Ishikawa (cell line): ENCODE data around the gene SLC37A1.

Experiments used
- CEBPB ChIP-seq: IDR thresholded peaks from 2 replicates; pipeline ENCODE4 v1.6.1; 2012
- CREB1 ChIP-seq: IDR thresholded peaks from 2 replicates; pipeline ENCODE4 v1.6.1; 2012; ENCODE audit warnings: low read depth
- EGR1 ChIP-seq: IDR thresholded peaks from 2 replicates; pipeline ENCODE4 v1.6.1; 2012
- EP300 ChIP-seq: IDR thresholded peaks from 2 replicates; pipeline ENCODE4 v1.6.1; 2012; ENCODE audit warnings: borderline replicate concordance
- FOXM1 ChIP-seq: IDR thresholded peaks from 2 replicates; pipeline ENCODE4 v1.6.1; 2012; ENCODE audit warnings: low read depth, borderline replicate concordance
- MAX ChIP-seq: IDR thresholded peaks from 2 replicates; pipeline ENCODE4 v1.6.1; 2012
- NFIC ChIP-seq: IDR thresholded peaks from 2 replicates; pipeline ENCODE4 v1.6.1; 2012
- RAD21 ChIP-seq: IDR thresholded peaks from 2 replicates; pipeline ENCODE4 v1.6.1; 2012; ENCODE audit warnings: low read depth
- REST ChIP-seq: IDR thresholded peaks from 2 replicates; pipeline ENCODE4 v1.6.1; 2012; ENCODE audit warnings: low read depth, mild to moderate bottlenecking
- TAF1 ChIP-seq: IDR thresholded peaks from 2 replicates; pipeline ENCODE4 v1.6.1; 2012; ENCODE audit warnings: low read depth, mild to moderate bottlenecking
- TCF12 ChIP-seq: IDR thresholded peaks from 2 replicates; pipeline ENCODE4 v1.6.1; 2012; ENCODE audit warnings: low read depth
- TEAD4 ChIP-seq: IDR thresholded peaks from 2 replicates; pipeline ENCODE4 v1.6.1; 2012
- YY1 ChIP-seq: IDR thresholded peaks from 2 replicates; pipeline ENCODE4 v1.6.1; 2012; ENCODE audit warnings: low read depth
- ZBTB7A ChIP-seq: IDR thresholded peaks from 2 replicates; pipeline ENCODE4 v1.6.1; 2012; ENCODE audit warnings: low read depth
- TF ChIP-seq, protein P1 (sequence below): IDR thresholded peaks from 2 replicates; pipeline ENCODE4 v1.6.1; 2012

Gene SLC37A1

GRCh38 chr21:42481169-42481568 is 32.5 kb upstream of the SLC37A1 start:
- no peak for TF ChIP-seq CREB1

DNA sequence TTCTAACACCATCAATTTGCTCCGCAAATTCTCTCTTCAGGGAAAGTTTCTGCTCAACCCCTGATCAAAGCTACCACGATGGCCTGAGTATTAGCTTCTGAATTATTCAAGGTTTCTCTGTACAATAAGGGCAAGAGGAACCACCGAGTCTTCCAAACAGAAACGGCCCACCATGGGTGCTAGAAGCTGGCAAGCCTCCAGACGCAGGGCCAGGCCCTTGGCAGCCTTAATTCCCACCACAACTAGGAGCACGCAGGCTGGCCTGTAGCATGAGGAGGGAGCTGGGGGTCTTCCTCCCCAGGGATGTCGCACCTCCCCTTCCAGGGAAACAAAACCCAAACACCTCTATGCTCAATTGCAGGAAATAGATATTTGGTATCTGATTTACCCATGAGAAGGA is 28.7 kb upstream of the SLC37A1 start:
- TF ChIP-seq EGR1: no peak
- no peak for TF ChIP-seq ZBTB7A
- TF ChIP-seq, protein P1, sequence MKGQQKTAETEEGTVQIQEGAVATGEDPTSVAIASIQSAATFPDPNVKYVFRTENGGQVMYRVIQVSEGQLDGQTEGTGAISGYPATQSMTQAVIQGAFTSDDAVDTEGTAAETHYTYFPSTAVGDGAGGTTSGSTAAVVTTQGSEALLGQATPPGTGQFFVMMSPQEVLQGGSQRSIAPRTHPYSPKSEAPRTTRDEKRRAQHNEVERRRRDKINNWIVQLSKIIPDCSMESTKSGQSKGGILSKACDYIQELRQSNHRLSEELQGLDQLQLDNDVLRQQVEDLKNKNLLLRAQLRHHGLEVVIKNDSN: no peak
- TF ChIP-seq YY1: no peak
- TF ChIP-seq TCF12: no peak
- TF ChIP-seq TEAD4: no peak

GRCh38 chr21:42486072-42486471 is 27.6 kb upstream of the SLC37A1 start:
- TF ChIP-seq YY1 (no peak), RAD21 (no peak), CEBPB (no peak), TAF1 (no peak), ZBTB7A (no peak), TEAD4 (no peak), EP300 (no peak), EGR1 (no peak), FOXM1 (no peak), TCF12 (no peak), CREB1 (no peak), NFIC (no peak), MAX (no peak), REST (no peak)
- TF ChIP-seq, protein P1: no peak

DNA sequence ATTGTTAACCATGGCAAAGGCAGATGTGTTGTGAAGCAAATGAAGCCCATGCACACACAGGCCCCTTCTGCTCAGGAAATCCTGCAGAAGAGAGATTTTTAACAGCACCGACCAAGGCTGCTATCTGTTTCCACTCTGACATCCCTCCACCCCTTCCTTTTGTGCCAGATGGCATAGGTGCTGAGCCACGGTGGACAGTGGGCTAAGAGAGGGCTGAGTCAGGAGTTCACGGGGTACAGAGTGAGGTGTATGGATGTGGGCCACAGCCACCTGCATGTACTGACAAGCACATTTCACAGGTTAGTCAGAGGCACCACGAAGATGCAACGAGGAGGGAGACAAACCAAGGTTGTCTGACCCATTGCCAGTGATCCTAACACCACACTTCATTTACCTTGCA is 27.1 kb upstream of the SLC37A1 start:
- no peak for TF ChIP-seq EGR1
- no peak for TF ChIP-seq EP300
- TF ChIP-seq TEAD4: no peak
- no peak for TF ChIP-seq CEBPB
- TF ChIP-seq TAF1: no peak
- no peak for TF ChIP-seq MAX
- TF ChIP-seq REST: no peak

GRCh38 chr21:42489006-42489563 is 24.6 kb upstream of the SLC37A1 start:
- TF ChIP-seq CREB1 (no peak), RAD21 (no peak), EP300 (no peak), TEAD4 (no peak)

DNA sequence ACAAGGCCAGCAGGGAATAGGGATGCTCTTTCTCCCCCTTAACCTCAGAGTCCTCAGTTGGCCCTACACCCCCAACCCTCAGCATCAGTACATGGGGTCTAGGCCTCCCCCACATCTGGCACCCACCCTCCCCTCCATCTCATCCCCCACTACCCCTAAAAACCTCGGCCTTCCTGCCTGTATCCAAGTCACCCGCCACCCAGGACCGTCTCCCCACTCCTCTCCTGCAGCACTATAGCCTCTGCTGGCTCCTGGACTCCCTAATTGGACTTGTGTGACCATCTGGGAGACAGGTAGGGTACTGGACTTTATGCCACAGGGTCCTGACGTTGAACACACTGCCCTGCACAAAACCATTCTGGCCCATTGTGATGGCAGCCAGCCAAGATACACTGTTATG is 23.7 kb upstream of the SLC37A1 start:
- TF ChIP-seq FOXM1: no peak
- TF ChIP-seq TAF1: no peak
- TF ChIP-seq TCF12: no peak
- no peak for TF ChIP-seq CEBPB
- TF ChIP-seq TEAD4: no peak
- no peak for TF ChIP-seq MAX
- no peak for TF ChIP-seq YY1
- TF ChIP-seq ZBTB7A: no peak
- TF ChIP-seq CREB1: no peak
- no peak for TF ChIP-seq REST
- TF ChIP-seq EGR1: no peak
